ENCODE data around the gene PAQR7. TPM values are rescaled to one million over a fixed set of nuclear protein-coding genes. Genes with fewer than 3 reads are reported as not detected.

The PAQR7 gene
- polyA plus RNA-seq, 1 donor from 2014 or later, result 4.1 TPM

- H3K79me2 ChIP-seq (replicated peaks; ENCODE audit: insufficient read depth, low read length), result no peaks in the 10 kb centered on the region
- no peaks in the 10 kb centered on the region for H3K9me2 ChIP-seq (ENCODE audit: insufficient read depth, low read length)
- no peak overlapping the region for H2AFZ ChIP-seq (ENCODE audit: low read depth, low read length)
- no peak for TF ChIP-seq TAF1 (IDR thresholded peaks at IDR 0.05; ENCODE audit: low read depth)
- no peak for TF ChIP-seq MXI1 (conservative IDR thresholded peaks at IDR 0.05; ENCODE audit: poor library complexity, severe bottlenecking)
- TF ChIP-seq POLR2AphosphoS5 (IDR thresholded peaks at IDR 0.05), result no peak
- TF ChIP-seq EZH2 (IDR thresholded peaks at IDR 0.05; ENCODE audit: borderline replicate concordance, insufficient read depth, low read length, poor library complexity, severe bottlenecking), result no peak
- no peak for TF ChIP-seq REST (IDR thresholded peaks at IDR 0.05; ENCODE audit: borderline replicate concordance)
- no peak for TF ChIP-seq EP300 (conservative IDR thresholded peaks at IDR 0.05; ENCODE audit: poor library complexity, severe bottlenecking)
- TF ChIP-seq CTCF (IDR thresholded peaks at IDR 0.05; ENCODE audit: poor library complexity, severe bottlenecking), result no peak
- TF ChIP-seq SMC3 (conservative IDR thresholded peaks at IDR 0.05; ENCODE audit: poor library complexity), result no peak
- TF ChIP-seq RAD21 (conservative IDR thresholded peaks at IDR 0.05), result no peak
- peaks cover 19% of the 10 kb centered on the region for H3K36me3 ChIP-seq (ENCODE audit: insufficient read depth, low read length)
- H3F3A ChIP-seq (ENCODE audit: insufficient read depth, low read length, poor library complexity, severe bottlenecking), result no peaks in the 10 kb centered on the region
- H3K27ac ChIP-seq (ENCODE audit: low read length), result no peak overlapping the region
- H3K9me3 ChIP-seq (ENCODE audit: low read length), result no peaks in the 10 kb centered on the region
- no peak overlapping the region for H3K4me3 ChIP-seq (ENCODE audit: low read length)
- no peaks in the 10 kb centered on the region for H3K27me3 ChIP-seq (ENCODE audit: insufficient read depth, low read depth, low read length)
- no peak overlapping the region for H3K9ac ChIP-seq (ENCODE audit: low read length)
- no peak overlapping the region for H3K4me2 ChIP-seq (ENCODE audit: low read length)
- H4K20me1 ChIP-seq (ENCODE audit: insufficient read depth), result peaks cover 3% of the 10 kb centered on the region
Measured at GRCh38 chr1:25885602-25886001, 10.1 kb upstream of the PAQR7 start.

GRCh38 chr1:25881266-25881665 is 5.8 kb upstream of the PAQR7 start:
- Histone ChIP-seq H3K4me3 (ENCODE audit: low read length) (no peak overlapping the region), H3K9me2 (ENCODE audit: insufficient read depth, low read length) (no peaks in the 10 kb centered on the region), H3K27ac (ENCODE audit: low read length) (no peak overlapping the region), H3K9ac (ENCODE audit: low read length) (no peak overlapping the region), H3K36me3 (ENCODE audit: insufficient read depth, low read length) (peaks cover 9% of the 10 kb centered on the region), H3K9me3 (ENCODE audit: low read length) (no peaks in the 10 kb centered on the region), H4K20me1 (ENCODE audit: insufficient read depth) (peaks cover 3% of the 10 kb centered on the region), H3K27me3 (ENCODE audit: insufficient read depth, low read depth, low read length) (peaks cover 6% of the 10 kb centered on the region), H3K4me2 (ENCODE audit: low read length) (no peak overlapping the region), H3F3A (ENCODE audit: insufficient read depth, low read length, poor library complexity, severe bottlenecking) (no peaks in the 10 kb centered on the region), H3K79me2 (replicated peaks; ENCODE audit: insufficient read depth, low read length) (no peaks in the 10 kb centered on the region), H2AFZ (ENCODE audit: low read depth, low read length) (no peak overlapping the region)
- TF ChIP-seq TAF1 (IDR thresholded peaks at IDR 0.05; ENCODE audit: low read depth), result no peak
- no peak for TF ChIP-seq REST (IDR thresholded peaks at IDR 0.05; ENCODE audit: borderline replicate concordance)
- no peak for TF ChIP-seq MXI1 (conservative IDR thresholded peaks at IDR 0.05; ENCODE audit: poor library complexity, severe bottlenecking)
- no peak for TF ChIP-seq CTCF (IDR thresholded peaks at IDR 0.05; ENCODE audit: poor library complexity, severe bottlenecking)
- TF ChIP-seq RAD21 (conservative IDR thresholded peaks at IDR 0.05), result no peak
- no peak for TF ChIP-seq POLR2AphosphoS5 (IDR thresholded peaks at IDR 0.05)
- no peak for TF ChIP-seq SMC3 (conservative IDR thresholded peaks at IDR 0.05; ENCODE audit: poor library complexity)
- TF ChIP-seq EZH2 (IDR thresholded peaks at IDR 0.05; ENCODE audit: borderline replicate concordance, insufficient read depth, low read length, poor library complexity, severe bottlenecking), result no peak
- TF ChIP-seq EP300 (conservative IDR thresholded peaks at IDR 0.05; ENCODE audit: poor library complexity, severe bottlenecking), result no peak
